Femur (tissue), 1 donor: ENCODE results near the gene GOLGA7B.

ENCODE experiments used
- DNase-seq: peaks from one replicate; pipeline ENCODE4 v3.0.0-alpha.2; 2017

Gene GOLGA7B

DNA sequence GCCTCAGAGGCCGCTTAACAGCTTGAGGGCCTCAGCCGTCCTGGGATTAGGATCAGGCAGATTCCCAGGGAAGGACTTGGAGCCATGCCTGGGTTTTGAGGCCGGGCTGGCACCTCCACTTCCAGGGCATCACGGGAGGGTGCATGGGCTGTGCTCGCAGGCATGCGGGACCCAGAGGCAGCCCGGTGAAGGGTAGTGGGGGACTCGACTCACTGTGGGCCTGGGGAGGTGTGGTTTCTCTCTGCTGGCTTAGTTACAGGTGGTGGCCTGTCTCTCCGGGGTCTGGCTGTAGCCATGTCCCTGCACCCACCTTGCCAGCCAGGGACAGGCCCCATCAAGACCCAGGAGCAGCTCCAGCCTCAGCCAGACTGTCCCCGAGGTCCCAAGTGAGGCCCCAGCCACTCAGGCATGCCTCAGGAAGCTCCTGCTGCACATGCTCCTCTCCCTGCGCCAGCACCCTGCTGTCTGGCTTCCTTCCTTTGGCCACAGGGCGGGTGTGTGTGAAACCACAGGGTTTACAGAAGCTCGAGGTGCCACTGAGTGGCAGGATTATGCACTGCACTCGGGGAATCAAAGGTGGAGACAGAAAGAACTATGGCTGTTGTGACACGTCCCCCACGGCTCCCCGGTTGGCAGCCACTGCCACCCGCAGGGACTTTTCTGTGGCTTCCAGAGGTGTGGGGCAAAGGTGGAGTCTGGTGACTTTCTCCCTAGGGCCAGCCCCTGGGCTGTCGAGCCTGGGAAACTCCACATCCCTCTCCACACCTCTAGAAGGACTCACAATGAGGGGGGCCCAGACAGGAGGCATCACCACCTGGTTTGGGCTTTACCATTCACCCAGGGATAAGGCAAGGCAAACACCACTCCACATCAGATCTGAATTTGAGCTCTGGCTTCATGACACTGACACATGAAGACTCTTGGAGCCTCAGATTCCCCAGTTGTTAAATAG is 19.7 kb downstream of the GOLGA7B start:
- DNase-seq = peak; percentile 87

DNA sequence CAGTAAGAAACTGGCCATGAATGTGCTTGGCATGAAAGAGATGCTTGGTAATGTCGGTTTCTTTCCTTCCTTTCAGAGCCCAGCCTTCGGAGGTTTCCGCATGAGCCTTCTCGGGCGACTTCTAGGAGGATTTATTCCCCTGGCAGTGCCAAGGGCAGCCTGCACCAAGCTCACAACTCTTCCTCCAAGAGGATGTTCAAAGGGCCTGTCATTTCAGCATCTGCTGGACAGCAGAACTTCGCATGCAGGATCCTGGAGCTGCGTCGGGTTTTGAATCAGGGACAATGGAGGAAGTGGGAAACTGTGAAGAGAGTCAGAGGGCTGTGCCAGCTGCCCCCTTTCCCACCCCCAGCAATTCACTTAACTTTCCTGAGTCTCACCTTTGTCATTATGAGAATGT is 21.3 kb downstream of the GOLGA7B start:
- DNase-seq = no peak

DNA sequence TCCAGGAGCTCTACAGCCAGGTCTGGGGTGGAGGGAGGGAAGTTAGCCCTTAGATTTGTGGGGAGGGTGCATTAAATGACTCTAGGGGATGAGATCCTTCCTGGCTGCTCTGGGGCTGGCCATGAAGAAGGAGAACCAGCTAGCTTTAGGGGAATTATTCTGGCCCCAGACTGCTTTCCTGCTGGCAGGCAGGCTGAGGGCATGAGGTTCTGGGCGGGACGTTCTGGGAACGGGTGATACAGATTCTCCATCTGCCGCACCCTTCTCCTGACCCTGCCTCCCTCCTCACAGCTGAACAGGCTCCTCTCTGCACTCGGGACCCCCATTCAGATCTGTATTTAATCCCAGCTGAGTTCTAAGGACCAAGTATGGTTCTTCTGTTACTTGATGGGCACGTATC is 23.9 kb downstream of the GOLGA7B start:
- no peak for DNase-seq

GRCh38 chr10:97874332-97874731 is 24.7 kb downstream of the GOLGA7B start:
- DNase-seq = no peak

DNA sequence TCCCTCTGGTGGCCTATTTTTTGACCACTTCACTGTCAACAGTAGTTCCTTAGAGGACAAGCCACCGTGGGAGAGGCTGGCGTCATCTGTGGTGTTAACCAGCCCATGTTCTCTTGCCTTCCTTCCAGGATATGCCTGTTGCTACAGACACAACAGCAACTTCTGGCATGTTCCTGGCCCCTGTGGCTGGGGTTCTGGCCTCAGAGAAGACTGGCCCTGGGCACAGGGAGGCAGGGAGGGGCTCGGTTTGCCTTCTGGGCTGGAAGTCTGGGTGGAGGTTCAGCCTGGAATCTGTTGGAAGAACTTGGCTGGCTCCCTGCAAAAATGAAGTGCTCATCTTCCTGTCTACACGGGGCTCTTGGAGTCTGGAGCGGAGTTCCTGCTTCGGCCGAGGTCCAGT is 25.7 kb downstream of the GOLGA7B start:
- DNase-seq = peak; percentile 29

DNA sequence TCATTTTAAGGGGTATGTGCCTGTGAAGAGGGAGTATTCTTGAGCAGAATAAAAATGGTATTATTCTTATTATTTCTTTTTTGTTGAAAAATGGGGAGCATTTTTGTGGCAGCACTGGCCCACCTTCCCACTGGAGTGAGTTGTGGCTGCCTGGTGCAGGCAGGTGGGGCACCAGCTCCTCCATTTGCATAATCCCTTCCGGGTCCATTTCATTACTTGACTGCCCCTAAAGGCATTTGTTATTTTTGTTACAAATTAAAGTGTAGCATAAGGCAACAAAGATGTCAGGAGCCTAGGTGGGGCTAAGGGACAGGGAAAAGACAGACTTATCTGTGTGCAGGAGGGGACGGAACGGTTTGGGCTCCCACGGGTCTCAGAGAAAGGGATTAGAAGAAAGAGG is 26.8 kb downstream of the GOLGA7B start:
- DNase-seq = no peak

DNA sequence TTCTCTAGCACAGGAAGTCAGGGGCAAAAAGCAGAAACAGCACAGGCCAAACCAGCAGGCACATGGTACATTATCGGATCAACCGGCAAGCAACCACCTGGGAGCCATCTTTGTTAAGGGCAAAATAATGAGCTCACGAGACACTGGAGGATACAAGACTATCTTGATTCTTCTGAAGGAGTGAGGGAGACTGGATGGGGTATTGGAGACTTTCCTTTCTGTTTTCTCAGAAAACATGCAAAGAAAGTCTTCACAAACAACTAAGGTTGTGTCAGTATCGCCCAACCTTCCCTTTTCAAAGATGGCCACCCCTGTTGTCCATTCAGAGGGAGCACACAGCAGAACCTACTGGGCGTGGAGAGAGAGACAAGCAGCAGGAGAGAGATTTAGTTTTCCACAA is 29.6 kb downstream of the GOLGA7B start:
- DNase-seq = no peak

- DNase-seq = no peak
Observed at GRCh38 chr10:97880109-97880508, 30.5 kb downstream of the GOLGA7B start.

DNA sequence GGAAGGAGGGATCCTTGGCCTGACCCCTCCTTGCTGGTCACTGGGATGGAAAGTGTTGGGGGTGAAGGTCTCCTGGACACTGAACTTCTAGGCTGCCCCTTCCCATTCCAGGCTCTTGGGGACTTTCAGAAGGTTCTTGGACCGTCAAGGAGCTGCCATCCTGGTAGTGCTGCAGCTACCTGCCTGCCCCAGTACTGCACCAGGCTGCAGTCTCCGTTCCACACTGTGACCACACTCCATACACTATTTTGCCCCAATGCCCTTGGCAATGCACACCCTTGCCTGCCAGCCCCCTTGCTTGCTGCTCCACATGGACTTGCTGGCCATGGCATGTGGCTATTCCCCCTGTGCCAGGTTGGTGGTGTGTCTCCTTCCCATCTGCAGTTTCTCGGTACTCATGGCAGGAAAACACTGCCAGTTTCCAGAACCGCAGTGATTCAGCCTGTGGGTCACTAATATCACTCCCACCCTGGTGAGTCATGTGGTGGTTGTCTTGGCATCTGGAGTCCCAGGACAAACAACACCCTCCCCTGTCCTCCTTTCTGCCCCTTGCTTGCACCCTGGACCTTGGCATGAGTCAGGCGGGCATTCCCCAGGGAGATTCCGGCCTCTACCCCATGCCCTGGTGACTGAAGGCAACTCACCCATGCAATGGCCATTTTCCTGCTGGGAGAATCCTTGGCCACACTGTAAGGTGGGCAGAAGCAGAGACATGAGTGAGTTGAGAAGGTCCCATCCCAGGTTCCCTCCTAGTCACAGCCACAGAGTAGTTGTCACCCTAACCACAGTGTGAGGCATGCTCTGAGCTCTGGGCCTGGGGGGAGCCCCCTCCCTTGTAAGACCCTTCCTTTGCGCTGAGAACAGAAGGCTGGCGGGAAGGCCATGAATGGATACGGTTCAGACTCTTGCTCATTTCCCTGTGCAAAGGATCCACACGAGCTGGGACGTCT is 32.8 kb downstream of the GOLGA7B start:
- DNase-seq = no peak

DNA sequence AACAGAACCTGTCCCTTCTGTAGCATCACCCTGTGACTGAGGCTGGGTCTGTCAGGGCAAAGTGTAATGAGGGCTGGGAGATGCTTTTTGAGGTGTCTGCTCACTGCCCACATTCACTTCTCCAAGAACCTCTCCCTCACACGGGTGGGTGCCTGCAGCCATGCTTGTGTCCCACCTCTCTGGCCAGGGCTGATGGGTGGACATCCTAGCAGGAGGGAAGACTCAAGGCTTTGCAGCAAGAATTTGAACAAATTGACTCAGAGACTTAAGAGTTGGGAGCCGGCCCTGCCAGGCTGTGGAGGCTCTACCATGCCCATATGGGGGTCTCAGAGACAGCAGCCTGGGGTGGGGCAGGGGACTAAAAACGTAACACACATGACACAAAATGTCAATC is 33.4 kb downstream of the GOLGA7B start:
- DNase-seq = no peak

DNA sequence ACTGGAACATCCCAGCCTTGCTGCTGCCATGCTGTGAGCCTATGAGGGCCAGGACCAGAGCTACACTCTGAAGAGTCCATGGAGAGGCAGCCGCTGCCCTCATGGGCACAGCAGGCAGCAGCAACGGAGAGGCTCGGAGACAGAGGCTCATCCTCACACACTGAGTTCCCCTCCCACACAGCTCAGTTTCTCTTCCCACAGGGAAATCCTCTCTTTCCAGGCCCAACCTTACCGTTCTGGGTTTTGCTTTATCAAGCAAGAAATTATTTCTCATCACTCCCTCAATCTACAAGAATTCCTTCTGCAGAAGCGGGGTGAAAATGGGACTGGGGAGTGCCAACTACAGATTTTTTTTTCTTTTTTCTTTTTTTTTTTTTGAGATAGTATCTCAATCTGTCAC is 36.6 kb downstream of the GOLGA7B start:
- no peak for DNase-seq

GRCh38 chr10:97887399-97887798 is 37.8 kb downstream of the GOLGA7B start:
- no peak for DNase-seq

- no peak for DNase-seq
Observed at GRCh38 chr10:97888134-97888533, 38.5 kb downstream of the GOLGA7B start.

- no peak for DNase-seq
Observed at GRCh38 chr10:97888641-97889262, 39.1 kb downstream of the GOLGA7B start.

DNA sequence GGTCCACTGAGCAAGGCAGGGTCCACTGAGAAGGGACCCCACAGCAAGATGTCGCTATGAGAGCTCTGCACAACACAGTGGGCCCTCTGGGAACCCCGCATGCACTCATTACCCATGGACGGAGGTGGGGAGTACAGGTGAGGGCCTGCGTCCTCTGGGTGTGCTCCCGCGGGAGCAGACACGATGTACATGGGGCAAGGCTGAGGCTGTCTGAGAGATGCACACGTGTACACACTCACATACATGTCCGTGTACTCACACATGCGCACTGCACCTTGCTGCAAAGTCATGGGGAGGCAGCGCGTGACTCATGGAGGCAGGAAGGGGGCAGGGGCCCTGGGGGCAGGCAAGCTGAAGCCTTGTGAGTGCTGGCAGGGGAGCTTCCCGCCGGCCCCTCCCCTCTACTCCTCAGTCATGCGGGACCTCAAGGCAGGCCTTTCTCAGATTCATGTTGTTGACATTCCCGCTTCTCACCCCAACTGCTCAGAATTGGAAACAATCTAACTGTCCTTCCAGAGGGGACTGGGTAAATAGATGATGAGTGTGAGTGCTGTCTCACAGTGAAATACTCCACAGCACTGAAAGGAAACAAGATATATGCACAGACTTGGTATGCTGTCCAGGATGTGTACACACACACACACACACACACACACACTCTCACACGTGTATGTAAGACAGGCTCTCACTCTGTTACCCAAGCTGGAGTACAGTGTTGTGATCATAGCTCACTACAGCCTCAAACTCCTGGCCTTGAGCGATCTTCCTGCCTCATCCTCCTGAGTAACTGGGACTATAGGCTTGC is 40.0 kb downstream of the GOLGA7B start:
- no peak for DNase-seq

- no peak for DNase-seq
Observed at GRCh38 chr10:97891497-97892167, 42.0 kb downstream of the GOLGA7B start.

GRCh38 chr10:97892506-97892905 is 42.9 kb downstream of the GOLGA7B start:
- no peak for DNase-seq

DNA sequence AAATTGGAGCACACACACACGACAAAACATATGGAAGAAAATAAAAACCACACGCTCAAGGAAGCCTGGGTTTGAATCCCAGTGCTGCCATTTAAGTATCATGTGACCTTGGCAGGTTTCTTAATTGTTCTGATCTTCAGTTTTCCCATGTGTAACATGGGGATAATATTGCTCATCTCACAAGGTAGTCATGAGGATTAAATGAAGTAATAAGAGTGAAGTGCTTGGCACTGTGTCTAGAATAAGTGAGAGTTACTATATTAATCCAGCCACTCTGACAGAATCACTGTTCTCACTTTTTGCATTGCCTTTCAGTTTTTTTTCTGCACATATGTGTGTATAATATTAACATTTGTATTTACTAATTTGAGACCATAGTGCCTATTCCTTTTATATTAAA is 43.3 kb downstream of the GOLGA7B start:
- no peak for DNase-seq

GRCh38 chr10:97894092-97894491 is 44.4 kb downstream of the GOLGA7B start:
- no peak for DNase-seq

DNA sequence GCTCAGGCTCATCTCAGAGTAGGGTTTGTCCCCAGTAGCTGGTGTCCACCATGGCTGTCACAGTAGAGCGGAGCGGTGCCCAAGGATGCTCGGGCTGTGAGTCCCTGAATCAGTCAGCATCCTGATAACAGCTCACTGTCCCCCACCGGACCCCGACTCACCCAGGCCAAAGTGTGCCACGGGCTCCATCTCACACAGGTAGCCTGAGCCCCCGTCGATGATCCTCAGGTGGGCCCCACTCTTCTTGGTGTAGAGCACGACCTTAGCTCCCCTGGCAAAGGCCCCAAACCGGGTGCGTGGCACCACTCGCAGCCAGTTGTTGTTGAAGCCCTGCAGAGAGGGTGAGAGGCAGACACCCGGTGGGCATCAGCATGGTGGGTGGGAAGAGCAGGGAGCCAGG is 45.4 kb downstream of the GOLGA7B start:
- no peak for DNase-seq

DNA sequence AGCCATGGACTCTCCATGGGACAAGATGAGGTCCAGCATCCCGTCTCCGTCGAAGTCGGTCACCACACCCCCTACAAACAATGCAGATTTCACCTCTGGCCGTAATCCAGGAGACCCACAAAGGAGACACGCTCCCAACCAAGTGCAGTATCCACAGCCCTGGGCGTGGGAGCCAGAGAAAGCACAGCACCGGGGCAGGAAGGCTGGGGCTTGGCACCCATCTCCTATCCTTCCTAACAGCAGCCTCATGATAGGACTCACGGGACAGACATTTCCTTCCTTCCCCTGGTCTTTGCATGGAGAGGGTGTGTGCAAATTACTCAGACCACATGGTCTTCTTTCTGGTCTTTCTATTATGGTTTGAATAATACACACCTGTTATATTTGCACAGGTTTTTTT is 46.3 kb downstream of the GOLGA7B start:
- DNase-seq = no peak
